ENCODE data around the gene KIF26B.

KIF26B gene

GRCh38 chr1:245589316-245589715 lies 434.5 kb downstream of the KIF26B start:
- no peak overlapping the region for H3K27ac ChIP-seq
- no peak for TF ChIP-seq CTCF (conservative IDR thresholded peaks at IDR 0.05)

DNA sequence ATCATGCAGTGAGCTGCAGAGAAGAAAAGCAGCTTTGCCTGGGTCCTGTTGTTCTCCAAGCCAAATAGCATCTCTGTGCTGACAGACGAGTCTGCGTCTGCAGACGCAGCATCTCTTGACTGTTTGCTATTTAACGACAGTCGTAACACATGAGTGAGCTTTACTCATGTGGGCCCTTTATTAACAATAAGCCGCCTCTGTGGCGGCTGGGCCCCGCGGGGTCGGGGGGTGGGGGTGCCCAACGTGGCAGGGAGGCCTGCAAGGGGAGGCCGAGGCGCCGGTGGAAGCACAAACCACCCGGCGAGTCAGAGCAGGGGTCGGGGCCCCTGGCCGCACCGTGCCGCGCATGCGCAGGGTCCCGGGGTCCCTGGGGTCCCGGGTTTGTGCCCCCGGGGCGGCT lies 435.1 kb downstream of the KIF26B start:
- H3K27ac ChIP-seq = no peak overlapping the region
- TF ChIP-seq CTCF (conservative IDR thresholded peaks at IDR 0.05) = no peak

DNA sequence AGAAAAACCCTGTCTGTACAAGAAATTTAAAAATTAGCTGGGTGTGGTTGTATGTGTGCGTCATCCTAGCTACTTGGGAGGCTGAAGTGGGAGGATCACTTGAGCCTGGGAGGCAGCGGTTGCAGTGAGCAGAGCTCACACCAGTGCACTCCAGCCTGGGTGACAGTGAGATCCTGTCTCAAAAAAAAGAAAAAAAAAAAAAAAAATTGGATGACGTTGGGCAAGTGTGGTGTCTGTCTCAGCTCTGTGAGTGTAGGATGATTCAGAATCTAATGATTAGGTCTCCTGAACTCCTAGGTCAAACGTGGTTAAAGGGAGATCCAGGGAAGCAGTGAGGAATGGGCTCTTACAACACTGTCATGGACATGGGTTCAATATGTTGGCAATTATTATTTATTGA lies 435.9 kb downstream of the KIF26B start:
- no peak overlapping the region for H3K27ac ChIP-seq
- TF ChIP-seq CTCF (conservative IDR thresholded peaks at IDR 0.05) = no peak

GRCh38 chr1:245591346-245592188 lies 436.8 kb downstream of the KIF26B start:
- no peak overlapping the region for H3K27ac ChIP-seq
- no peak for TF ChIP-seq CTCF (conservative IDR thresholded peaks at IDR 0.05)

GRCh38 chr1:245592189-245592460 lies 437.3 kb downstream of the KIF26B start:
- H3K27ac ChIP-seq = no peak overlapping the region
- no peak for TF ChIP-seq CTCF (conservative IDR thresholded peaks at IDR 0.05)

GRCh38 chr1:245598524-245599305 lies 443.9 kb downstream of the KIF26B start:
- TF ChIP-seq CTCF (conservative IDR thresholded peaks at IDR 0.05) = no peak
- H3K27ac ChIP-seq = no peak overlapping the region

GRCh38 chr1:245599371-245600174 lies 444.8 kb downstream of the KIF26B start:
- no peak for TF ChIP-seq CTCF (conservative IDR thresholded peaks at IDR 0.05)
- H3K27ac ChIP-seq = no peak overlapping the region

Measured in VCaP (cell line).